HepG2 (cell line): ENCODE data around the gene SLC4A9. TPM values are rescaled to one million over a fixed set of nuclear protein-coding genes. Genes with fewer than 3 reads are reported as not detected.

Experiments
- ARHGAP35 ChIP-seq: sonication (generic); formaldehyde crosslinking; IDR thresholded peaks from 2 replicates; pipeline ENCODE4 v1.9.0; 2022; ENCODE audit warnings: mild to moderate bottlenecking, inconsistent platforms, moderate library complexity, missing genetic modification reagents, borderline replicate concordance
- ARID4A ChIP-seq: sonication (generic); formaldehyde crosslinking; IDR thresholded peaks from 2 replicates; pipeline ENCODE4 v1.5.0; 2020; ENCODE audit warnings: mild to moderate bottlenecking, missing genetic modification reagents, borderline replicate concordance
- ATF7 ChIP-seq, 2 experiments: fragments of 450-650 bp in 1 of 2; sonication (generic) in 1 of 2; formaldehyde crosslinking in 1 of 2; IDR thresholded peaks; 2 replicates each; pipeline versions ENCODE4 v1.4.0 to v1.6.1; 2016 to 2020; ENCODE audit warnings: antibody characterized with exemption in 1 of 2, mild to moderate bottlenecking in 1 of 2, missing genetic modification reagents in 1 of 2
- ELK4 ChIP-seq: sonication (generic); formaldehyde crosslinking; IDR thresholded peaks from 2 replicates; pipeline ENCODE4 v1.9.0; 2021; ENCODE audit warnings: missing genetic modification reagents, borderline replicate concordance
- GABPB1 ChIP-seq: IDR thresholded peaks from 2 replicates; pipeline ENCODE4 v1.6.1; 2016; ENCODE audit warnings: mild to moderate bottlenecking, missing genetic modification reagents, moderate library complexity, missing compliant biosample characterization
- ISL2 ChIP-seq: sonication (generic); formaldehyde crosslinking; IDR thresholded peaks from 2 replicates; pipeline ENCODE4 v1.5.0; 2020; ENCODE audit warnings: missing genetic modification reagents
- MED13 ChIP-seq: sonication (generic); formaldehyde crosslinking; IDR thresholded peaks from 2 replicates; pipeline ENCODE4 v1.5.0; 2020; ENCODE audit warnings: missing genetic modification reagents
- NR2F2 ChIP-seq: IDR thresholded peaks from 2 replicates; pipeline ENCODE4 v1.6.1; 2012; ENCODE audit warnings: low read depth, inconsistent platforms, borderline replicate concordance
- NR3C1 ChIP-seq: sonication (generic); formaldehyde crosslinking; IDR thresholded peaks from 2 replicates; pipeline ENCODE4 v1.4.0; 2020; ENCODE audit warnings: missing genetic modification reagents
- PLSCR1 ChIP-seq: sonication (generic); formaldehyde crosslinking; IDR thresholded peaks from 2 replicates; pipeline ENCODE4 v1.5.0; 2020; ENCODE audit warnings: missing genetic modification reagents, mild to moderate bottlenecking, borderline replicate concordance
- SALL2 ChIP-seq: sonication (generic); formaldehyde crosslinking; IDR thresholded peaks from 2 replicates; pipeline ENCODE4 v1.8.1; 2023; ENCODE audit warnings: mild to moderate bottlenecking, missing genetic modification reagents, inconsistent platforms
- SRSF9 ChIP-seq: fragments of 200-400 bp; formaldehyde crosslinking; IDR thresholded peaks from 2 replicates; pipeline ENCODE4 v1.6.1; 2018; ENCODE audit warnings: borderline replicate concordance, mild to moderate bottlenecking, low read depth, low read length; ENCODE audit not compliant: insufficient read depth, poor library complexity, severe bottlenecking
- TFAP4 ChIP-seq: sonication (generic); IDR thresholded peaks from 2 replicates; pipeline ENCODE4 v1.6.1; 2016; ENCODE audit warnings: low read depth, borderline replicate concordance
- TGIF2 ChIP-seq: IDR thresholded peaks from 2 replicates; pipeline ENCODE4 v1.6.1; 2016; ENCODE audit warnings: control low read depth, missing compliant biosample characterization
- YEATS4 ChIP-seq: sonication (generic); formaldehyde crosslinking; IDR thresholded peaks from 2 replicates; pipeline ENCODE4 v1.4.0; 2020; ENCODE audit warnings: missing genetic modification reagents, borderline replicate concordance
- ZBTB43 ChIP-seq: sonication (generic); formaldehyde crosslinking; conservative IDR thresholded peaks from 2 replicates; pipeline ENCODE4 v1.4.0; 2020; ENCODE audit warnings: missing genetic modification reagents
- ZNF337 ChIP-seq: sonication (generic); formaldehyde crosslinking; IDR thresholded peaks from 2 replicates; pipeline ENCODE4 v1.5.1; 2020; ENCODE audit warnings: missing genetic modification reagents, low read depth, mild to moderate bottlenecking, borderline replicate concordance
- ZNF605 ChIP-seq: sonication (generic); formaldehyde crosslinking; IDR thresholded peaks from 2 replicates; pipeline ENCODE4 v1.8.0; 2022; ENCODE audit warnings: mild to moderate bottlenecking, missing genetic modification reagents
- ZNF629 ChIP-seq: sonication (generic); formaldehyde crosslinking; conservative IDR thresholded peaks from 2 replicates; pipeline ENCODE4 v1.5.0; 2020; ENCODE audit warnings: missing genetic modification reagents
- polyA plus RNA-seq, 8 experiments: library from polyadenylated mRNA; depleted of rRNA in 3 of 8; stranded (reverse) in 7 of 8; unstranded in 1 of 8; fragments of >200 nt; fragmentation: Illumina TruSeq in 4 of 8; extraction: Trizol in 4 of 8; gene quantifications; 2 replicates each; pipeline versions ENCODE4 v1.2.1 to v1.2.3, GENCODE V29; 2011 to 2016; ENCODE audit warnings: low read depth in 4 of 8, missing spikeins in 1 of 8, mixed read lengths in 1 of 8; ENCODE audit not compliant: insufficient read depth in 1 of 8
- total RNA-seq, 5 experiments: library from RNA; depleted of rRNA; stranded (reverse); fragments of >200 nt; fragmentation: Illumina TruSeq; extraction: Trizol; gene quantifications; 2 replicates each; pipeline ENCODE4 v1.2.3, GENCODE V29; 2016; ENCODE audit warnings: low read depth in 1 of 5

The SLC4A9 gene
- total and polyA plus RNA-seq, 2 of the 13 experiments (the other 11 are each of a cell fraction or from before 2014, with no cell fraction given): not detected

GRCh38 chr5:140400730-140401361 is 40.9 kb downstream of the SLC4A9 start (continued):
- no peak for TF ChIP-seq TFAP4
- TF ChIP-seq ZNF629 (CRISPR knock-in tag): 0 out of 2 replicates have a peak, but pooled peaks have one; percentile 38
- TF ChIP-seq MED13 (CRISPR knock-in tag): no peak
- 0 out of 2 replicates have a peak, but pooled peaks have one; percentile 54 for TF ChIP-seq ELK4 (CRISPR knock-in tag)
- peak; percentile 54; the same call in 1 of the 2 replicates for TF ChIP-seq GABPB1 (CRISPR knock-in tag)
- TF ChIP-seq PLSCR1 (CRISPR knock-in tag): peak; percentile 78; the same call in 1 of the 2 replicates
- no peak for TF ChIP-seq NR2F2
- no peak for TF ChIP-seq SRSF9
- TF ChIP-seq ARID4A (CRISPR knock-in tag): peak; percentile 97
- peak; percentile 52 for TF ChIP-seq YEATS4
- TF ChIP-seq ARHGAP35 (CRISPR knock-in tag): peak; percentile 82
- TF ChIP-seq ZNF337 (CRISPR knock-in tag): peak; percentile 81; the same call in 1 of the 2 replicates
- no peak; the same call in 1 of the 2 replicates for TF ChIP-seq ZBTB43 (CRISPR knock-in tag)
- peak; percentile 78; the same call in 1 of the 2 replicates for TF ChIP-seq SALL2 (CRISPR knock-in tag)
- peak; percentile 88 for TF ChIP-seq TGIF2 (CRISPR knock-in tag)
- TF ChIP-seq NR3C1: no peak
- peak; percentile 92 for TF ChIP-seq ZNF605 (CRISPR knock-in tag)
- TF ChIP-seq ATF7 (IDR thresholded peaks at IDR 0.05): no peak
- TF ChIP-seq ATF7 (CRISPR knock-in tag; IDR thresholded peaks at IDR 0.05): no peak
- TF ChIP-seq ISL2 (CRISPR knock-in tag): peak; percentile 78; the same call in 1 of the 2 replicates
